GM12874 (cell line): ENCODE measurements around the gene ZNF813.
A peak's percentile ranks its signal among the peaks of the same experiment; 100 is the strongest.

Experiments used
- CTCF ChIP-seq: IDR thresholded peaks from 2 replicates; pipeline ENCODE4 v1.5.1; 2011; ENCODE audit warnings: low read depth, mild to moderate bottlenecking, control low read depth, low read length, moderate library complexity; ENCODE audit not compliant: insufficient read depth

ZNF813 gene

DNA sequence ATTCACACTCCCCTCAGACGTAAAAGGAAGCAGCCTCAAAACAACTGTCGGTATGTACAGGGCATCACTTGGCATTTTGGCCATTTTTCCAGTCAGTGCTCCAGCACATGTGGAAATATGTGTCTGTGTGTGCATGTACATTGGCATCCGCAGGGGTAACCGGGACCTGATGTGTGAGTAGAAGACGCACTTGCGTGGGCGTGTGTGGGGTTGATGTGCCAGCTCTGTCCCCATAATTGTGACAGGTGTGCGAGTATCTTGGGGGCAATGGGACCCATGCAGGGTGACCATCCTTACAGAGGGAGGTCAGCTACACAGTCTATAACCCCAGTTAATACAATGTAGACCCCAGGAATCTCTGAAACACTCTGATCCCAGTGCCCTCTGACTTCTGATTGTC lies 63.1 kb downstream of the ZNF813 start:
- no peak for TF ChIP-seq CTCF

GRCh38 chr19:53531457-53531856 lies 63.9 kb downstream of the ZNF813 start:
- no peak for TF ChIP-seq CTCF

GRCh38 chr19:53532362-53532761 lies 64.8 kb downstream of the ZNF813 start:
- TF ChIP-seq CTCF, result no peak

GRCh38 chr19:53536225-53536548 lies 68.7 kb downstream of the ZNF813 start:
- TF ChIP-seq CTCF, result no peak

GRCh38 chr19:53537121-53537520 lies 69.6 kb downstream of the ZNF813 start:
- TF ChIP-seq CTCF, result no peak

- peak; percentile 43; the same call in 1 of the 2 replicates for TF ChIP-seq CTCF
These were observed 70.2 kb downstream of the ZNF813 start, which contains the start of gene ZNF331 for GRCh38 chr19:53537521-53538377. Gene ZNF331, plus strand, starts transcription at chr19:53538145. Its CDS starts 31,232 bp downstream, at chr19:53569377.

GRCh38 chr19:53538378-53539109 lies 71.0 kb downstream of the ZNF813 start:
- no peak for TF ChIP-seq CTCF
